HG03097 (cell line): ENCODE results near the gene TSC1.

Source experiments
- ATAC-seq: cut with Tn5 transposase; IDR thresholded peaks from one replicate; pipeline ENCODE4 v1.9.1; 2021; ENCODE audit not compliant: unreplicated experiment, low FRiP score

TSC1 gene

GRCh38 chr9:132894862-132895835, 49.3 kb downstream of the TSC1 start:
- no peak for ATAC-seq

DNA sequence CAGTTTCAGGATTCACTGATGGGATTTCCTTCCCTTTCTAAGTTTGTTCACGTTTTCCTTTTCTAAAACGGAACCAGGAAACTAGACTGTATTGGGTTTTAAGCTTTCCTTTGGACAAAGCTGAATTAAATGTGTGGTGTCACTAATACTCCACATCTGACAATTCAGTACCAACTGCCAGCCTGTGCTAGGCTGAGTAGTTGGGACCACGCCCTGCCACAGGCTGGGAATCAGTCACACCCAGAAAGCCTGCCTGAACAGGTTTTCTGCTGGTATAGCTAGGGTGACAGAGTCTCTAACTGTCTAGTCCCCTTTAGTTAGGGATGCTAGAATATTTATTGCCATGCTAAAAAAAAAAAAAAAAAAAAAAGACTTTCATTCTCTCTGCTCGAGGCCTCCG, 50.1 kb downstream of the TSC1 start:
- ATAC-seq, result no peak

DNA sequence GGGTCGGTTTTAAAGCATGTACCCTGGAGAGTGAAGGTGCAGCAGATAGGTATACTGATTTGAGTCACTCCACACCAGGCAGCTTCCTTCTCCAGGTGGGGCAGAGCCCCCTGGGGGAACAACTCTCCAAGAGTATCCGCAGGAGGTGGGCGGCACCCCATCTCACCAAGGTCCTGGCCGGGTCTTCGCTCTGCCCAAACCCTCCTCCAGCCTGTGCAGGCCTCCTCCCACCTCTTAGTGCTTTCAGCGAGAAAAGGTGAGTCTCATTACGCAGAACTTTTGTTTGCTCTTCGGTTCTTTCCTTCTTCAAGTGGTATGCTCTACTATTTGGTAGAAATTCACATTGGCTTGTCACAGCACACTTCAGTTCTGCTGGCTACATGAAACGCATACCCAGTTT, 52.0 kb downstream of the TSC1 start:
- ATAC-seq, result no peak

DNA sequence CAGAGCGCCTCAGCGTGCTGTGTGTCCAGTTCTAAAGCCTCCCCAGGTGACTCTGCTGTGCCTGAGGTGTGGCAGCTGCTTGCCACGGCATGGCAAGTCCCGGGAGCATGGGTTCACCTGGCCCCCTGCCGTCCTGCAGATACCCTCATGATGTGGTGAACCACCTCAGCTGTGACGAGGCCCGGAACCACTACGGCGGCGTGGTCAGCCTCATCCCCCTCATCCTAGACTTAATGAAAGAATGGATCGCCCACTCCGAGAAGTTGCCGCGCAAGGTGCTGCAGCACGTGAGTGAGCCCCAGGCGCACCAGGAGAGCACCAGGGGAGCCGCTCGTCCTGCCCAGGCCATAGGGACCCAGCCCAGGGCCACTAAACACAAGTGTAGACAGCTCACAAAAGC, 56.3 kb downstream of the TSC1 start:
- ATAC-seq, result no peak

DNA sequence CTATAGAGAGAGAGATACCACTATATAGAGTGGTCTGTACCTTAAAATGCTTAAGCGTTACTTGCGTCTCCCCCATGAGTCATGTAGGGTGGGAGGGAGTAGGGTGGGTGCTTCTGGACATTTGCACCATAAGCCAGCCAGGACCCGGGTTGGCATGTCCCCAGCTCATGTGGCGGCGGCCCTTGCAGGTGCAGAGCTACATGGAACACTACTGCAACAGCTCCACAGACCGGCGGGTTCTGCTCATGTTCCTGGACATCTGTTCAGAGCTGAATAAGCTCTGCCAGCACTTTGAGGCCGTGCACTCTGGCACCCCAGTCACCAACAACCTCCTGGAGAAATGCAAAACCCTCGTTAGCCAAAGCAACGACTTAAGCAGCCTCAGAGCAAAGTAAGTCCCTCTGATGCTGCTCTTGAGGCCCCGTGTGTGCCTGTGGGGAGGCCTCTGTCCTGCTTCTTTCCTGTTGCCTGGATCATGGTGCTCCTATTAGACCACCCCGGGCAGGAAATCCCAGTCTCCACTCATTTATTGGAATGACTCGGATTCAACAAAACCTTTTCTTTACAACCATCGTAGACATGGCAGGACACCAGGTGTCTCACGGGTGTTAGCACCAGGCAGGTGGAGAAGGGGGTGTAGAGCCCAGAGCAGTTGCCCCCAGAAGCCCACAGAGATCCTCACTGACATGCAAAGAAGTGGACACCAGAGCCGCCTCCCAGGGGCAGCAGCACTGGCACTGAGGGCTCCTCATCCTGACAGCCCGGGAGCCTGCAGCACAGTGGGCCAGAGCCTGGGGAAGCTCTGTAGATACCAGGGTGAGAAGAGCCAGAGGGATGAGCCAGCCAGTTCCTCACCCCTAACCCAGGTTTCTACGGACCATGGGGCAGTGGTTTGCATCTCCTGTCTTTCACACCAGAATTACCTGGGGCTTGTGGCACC, 57.0 kb downstream of the TSC1 start:
- no peak for ATAC-seq

DNA sequence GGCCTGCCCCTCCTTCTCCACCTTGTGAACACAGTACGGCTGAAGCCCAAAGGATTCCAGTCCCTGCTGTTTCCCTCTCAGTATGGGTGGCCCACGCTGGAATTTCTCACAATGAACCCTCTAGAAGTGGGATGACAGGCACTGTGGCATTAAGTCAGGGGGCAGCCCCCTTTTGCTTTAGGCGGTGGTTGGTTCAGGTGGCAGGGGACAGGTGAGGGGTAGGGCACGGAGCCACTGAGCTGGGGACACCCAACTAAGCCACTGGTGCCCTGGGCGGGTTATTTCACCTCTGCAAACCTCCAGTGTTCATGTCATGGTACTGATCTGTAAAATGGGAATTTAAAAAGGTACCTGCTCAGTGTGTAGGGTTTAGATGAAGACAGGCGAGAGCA, 58.1 kb downstream of the TSC1 start:
- no peak for ATAC-seq

DNA sequence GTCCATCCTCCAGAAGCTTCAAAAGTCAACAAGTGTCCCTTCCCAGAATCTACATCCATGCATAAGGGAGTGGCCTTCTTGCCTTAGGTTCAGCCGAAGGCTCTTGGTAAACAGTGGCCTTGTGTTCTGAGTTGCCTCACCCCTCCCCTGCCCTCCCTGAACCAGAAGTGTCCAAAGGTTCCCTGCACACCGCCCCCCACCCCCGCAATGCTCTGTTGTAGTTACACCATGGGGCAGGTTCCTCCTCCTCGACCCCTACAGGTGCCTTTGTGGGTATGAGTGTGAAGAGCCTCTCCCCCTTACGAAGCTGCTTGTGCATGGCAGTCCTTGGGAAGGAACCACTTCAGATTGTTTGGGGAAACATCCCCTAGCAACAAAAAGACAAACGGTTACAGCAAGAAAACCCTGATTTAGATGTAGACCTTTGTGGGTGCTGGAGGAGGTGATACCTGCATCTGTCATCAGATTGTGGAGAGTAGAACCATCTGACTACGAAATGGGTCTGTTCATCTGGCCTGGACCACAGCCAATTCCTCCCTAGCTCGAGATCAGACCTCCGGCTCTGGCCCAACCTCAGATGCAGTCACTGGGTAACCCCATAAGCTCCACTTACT, 58.6 kb downstream of the TSC1 start:
- no peak for ATAC-seq

DNA sequence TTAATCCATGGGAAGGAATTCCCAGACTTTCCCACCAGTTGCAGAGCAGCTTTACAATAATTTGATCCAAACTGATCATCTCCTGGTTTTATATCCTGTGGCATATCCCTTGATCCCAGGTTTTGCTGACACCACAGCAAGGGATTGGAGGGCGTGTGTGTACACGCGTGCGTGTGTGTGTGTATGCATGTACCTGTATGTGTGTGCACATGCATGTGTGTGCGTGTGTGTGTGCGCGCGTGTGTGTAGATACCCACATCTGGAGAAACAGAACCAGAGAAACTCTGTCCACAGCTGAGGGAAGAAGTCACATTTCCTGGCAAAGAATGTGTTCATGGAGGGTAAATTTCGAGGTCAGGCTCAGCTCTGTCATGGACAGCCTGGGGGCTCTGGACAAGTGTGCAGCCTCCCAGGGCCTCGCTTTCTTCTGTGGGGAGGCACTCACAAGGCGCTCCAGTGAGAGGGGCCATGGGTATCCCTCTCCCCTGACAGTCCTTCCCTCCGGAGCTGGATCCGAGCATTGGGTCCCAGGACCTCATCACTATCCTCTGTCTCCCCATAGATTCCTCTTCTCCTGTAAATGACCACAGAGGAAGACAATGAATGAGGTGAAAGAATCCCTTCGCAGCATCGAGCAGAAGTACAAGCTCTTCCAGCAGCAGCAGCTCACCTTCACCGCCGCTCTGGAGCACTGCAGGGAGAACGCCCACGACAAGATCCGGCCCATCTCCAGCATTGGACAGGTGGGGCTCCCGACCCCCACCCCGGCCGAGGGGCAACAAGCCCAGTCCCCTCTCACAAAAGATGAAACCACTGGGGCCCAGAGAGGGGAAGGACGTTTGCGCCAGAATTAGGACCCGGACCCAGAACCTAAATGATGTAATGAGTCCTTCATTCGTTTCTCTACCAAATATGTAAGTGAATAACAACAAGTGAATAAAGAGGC, 60.8 kb downstream of the TSC1 start:
- ATAC-seq, result no peak

GRCh38 chr9:132882616-132883015, 61.8 kb downstream of the TSC1 start:
- ATAC-seq, result no peak

- ATAC-seq, result no peak
These were observed 62.6 kb downstream of the TSC1 start for GRCh38 chr9:132881826-132882225.

DNA sequence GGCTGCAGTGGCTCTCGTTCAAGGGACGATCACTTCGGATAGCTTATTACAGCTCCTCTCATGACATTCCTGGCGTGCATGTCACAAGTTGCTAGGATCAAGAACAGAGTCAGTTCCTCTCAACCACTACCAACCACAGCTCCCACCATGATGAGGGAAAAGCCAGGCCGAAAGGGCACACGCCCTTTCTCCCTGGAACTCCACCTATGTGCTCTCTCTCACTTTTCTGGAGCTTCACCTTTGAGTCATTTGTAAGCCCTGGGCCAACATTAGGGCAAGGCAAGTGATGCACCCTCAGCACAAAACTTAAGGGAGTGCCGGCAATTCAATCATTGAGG, 64.1 kb downstream of the TSC1 start:
- ATAC-seq, result no peak

- ATAC-seq, result no peak
These were observed 64.7 kb downstream of the TSC1 start for GRCh38 chr9:132879457-132880323.

DNA sequence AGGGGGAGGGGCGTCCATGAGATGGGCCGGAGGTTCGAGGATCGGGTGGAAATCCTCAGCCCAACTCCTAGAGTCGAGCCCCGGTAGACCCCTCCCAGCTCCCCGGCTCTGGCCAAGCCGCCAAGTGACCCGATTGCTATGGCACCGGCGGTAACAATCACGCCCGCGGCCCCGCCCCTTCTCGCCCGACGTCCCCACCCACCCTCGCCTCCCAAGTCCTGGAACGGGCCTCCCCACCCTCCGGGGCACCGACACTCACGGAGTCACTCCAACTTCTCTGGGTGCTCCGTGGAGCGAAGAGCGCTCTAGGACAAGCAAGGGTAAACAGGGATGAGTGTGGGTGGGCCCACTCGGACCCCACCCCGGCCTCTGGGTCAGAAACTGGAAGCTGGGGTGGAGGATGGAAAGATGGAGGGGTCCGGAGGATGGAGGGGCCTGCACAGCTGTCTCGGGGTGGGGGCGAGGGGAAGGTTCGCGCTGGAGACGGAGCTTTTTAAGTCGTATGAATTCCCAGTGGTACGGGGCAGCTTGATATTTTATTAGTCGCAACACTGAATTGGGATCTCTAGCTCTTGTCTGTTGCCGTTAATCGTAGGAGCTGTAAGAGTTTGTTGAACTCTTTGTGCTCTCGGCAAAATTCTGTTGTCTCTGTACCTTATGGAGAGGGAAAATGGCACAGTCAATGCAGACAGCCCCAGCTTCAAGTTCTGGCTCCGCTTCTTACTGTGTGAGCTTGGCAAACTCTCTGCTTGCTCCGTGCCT, 65.5 kb downstream of the TSC1 start, which contains the start of gene SPACA9:
Gene SPACA9, plus strand, starts transcription at position 204 of the 762 bp plus-strand sequence. CDS start 5,050 bp downstream, outside the sequence.
- ATAC-seq, result no peak

GRCh38 chr9:132877824-132878694, 66.4 kb downstream of the TSC1 start, which contains the start of gene AK8:
Gene AK8 (minus strand): TSS chr9:132878284. CDS start chr9:132878255, 29 bp downstream.
- ATAC-seq, result peak; percentile 62

- no peak for ATAC-seq
These were observed 67.0 kb downstream of the TSC1 start for GRCh38 chr9:132877458-132877823.

- no peak for ATAC-seq
These were observed 67.6 kb downstream of the TSC1 start for GRCh38 chr9:132876849-132877248.

DNA sequence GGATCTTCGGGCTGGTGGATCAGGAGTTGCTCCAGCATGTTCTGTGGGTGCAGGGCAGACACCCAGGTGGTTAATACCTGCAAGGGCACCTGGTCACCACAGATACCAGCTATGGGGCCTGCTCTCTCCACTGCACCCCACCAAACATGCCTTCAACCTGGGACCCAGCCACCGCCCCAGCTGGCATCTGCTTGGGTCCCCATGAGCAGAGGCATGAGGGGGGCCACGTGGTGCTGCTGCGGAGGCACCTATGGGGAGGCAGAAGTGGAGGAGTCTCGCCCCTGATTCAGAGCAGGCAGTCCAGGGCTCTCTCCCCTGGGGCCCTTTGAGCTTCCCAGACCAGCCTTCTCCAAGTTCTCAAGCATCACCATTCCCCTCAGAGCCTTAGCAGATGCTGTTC, 69.3 kb downstream of the TSC1 start:
- ATAC-seq, result no peak
